Lung (tissue), 12 donors: ENCODE results near the gene PLEKHG4. TPM values are rescaled to one million over a fixed set of nuclear protein-coding genes. Genes with fewer than 3 reads are reported as not detected.

ENCODE experiments used
- ATAC-seq: fragments of 200-7000 bp; cut with Tn5 transposase; one replicate; pipeline ENCODE4 v1.9.1; 2020; ENCODE audit warnings: moderate number of reproducible peaks; ENCODE audit not compliant: insufficient read depth, low FRiP score
- DNase-seq, 3 donors: peaks; one replicate each; pipeline ENCODE4 v3.0.0-alpha.2; 2013 to 2017
- H3K27ac ChIP-seq, 2 donors: one replicate each; pipeline ENCODE4 v1.5.1; 2013; ENCODE audit warnings: mild to moderate bottlenecking in 2 of 2, moderate library complexity in 2 of 2, control low read depth in 1 of 2, inconsistent platforms in 1 of 2, low read depth in 1 of 2, low read length in 1 of 2
- H3K27me3 ChIP-seq, 3 donors: one replicate each; pipeline ENCODE4 v1.5.1; 2013; ENCODE audit warnings: low read length in 2 of 3; ENCODE audit not compliant: control insufficient read depth in 3 of 3, insufficient read depth in 3 of 3
- H3K36me3 ChIP-seq, 4 donors: one replicate each; pipeline ENCODE4 v1.5.1; 2013; ENCODE audit warnings: low read length in 4 of 4, mild to moderate bottlenecking in 1 of 4, moderate library complexity in 1 of 4; ENCODE audit not compliant: control insufficient read depth in 4 of 4, insufficient read depth in 4 of 4
- H3K4me1 ChIP-seq, 5 donors: one replicate each; pipeline ENCODE4 v1.5.1; 2013; ENCODE audit warnings: low read length in 5 of 5, mild to moderate bottlenecking in 2 of 5, moderate library complexity in 1 of 5; ENCODE audit not compliant: control insufficient read depth in 5 of 5, insufficient read depth in 5 of 5
- H3K4me3 ChIP-seq: one replicate; pipeline ENCODE4 v1.5.1; 2013; ENCODE audit warnings: mild to moderate bottlenecking, control low read depth, moderate library complexity
- H3K9ac ChIP-seq, 2 donors: one replicate each; pipeline ENCODE4 v1.5.1; 2013; ENCODE audit warnings: low read length in 2 of 2, control low read depth in 1 of 2; ENCODE audit not compliant: insufficient read depth in 1 of 2
- H3K9me3 ChIP-seq, 4 donors: one replicate each; pipeline ENCODE4 v1.5.1; 2013; ENCODE audit warnings: low read length in 3 of 4, mild to moderate bottlenecking in 1 of 4, moderate library complexity in 1 of 4; ENCODE audit not compliant: control insufficient read depth in 4 of 4, insufficient read depth in 3 of 4
- WGBS, 2 donors: extraction: QIAGEN DNeasy Blood & Tissue Kit; methylation state at CpG; one replicate each; pipeline ENCODE4 v1.1.7; 2013; 5-methylcytosine and 5-hydroxymethylcytosine counted together
- polyA plus RNA-seq, 2 donors: library from polyadenylated mRNA; stranded (reverse); fragments of 200-250 nt; gene quantifications; one replicate each; pipeline ENCODE4 v1.2.1, GENCODE V29; 2013
- total RNA-seq, 2 donors: library from RNA; depleted of rRNA in 1 of 2; stranded (reverse); fragments of >200 nt in 1 of 2; gene quantifications; one replicate each; pipeline ENCODE4 v1.2.1, GENCODE V29; 2014 to 2021
- TF ChIP-seq, protein P1 (sequence below): IDR thresholded peaks from 2 replicates; pipeline ENCODE4 v1.5.1; 2012; ENCODE audit warnings: mild to moderate bottlenecking; ENCODE audit errors: control extremely low read depth, extremely low read depth
- donor health status: control.
- donor health status: control.
- donor health status: Bipolar disorder and iron deficiency.
- donor health status: healthy.
- donor health status: DM: yes; HTN: yes; CAD: no.

Gene PLEKHG4
- total and polyA plus RNA-seq, 4 donors, result 9.0 to 26.9 (median 17.1) TPM

DNA sequence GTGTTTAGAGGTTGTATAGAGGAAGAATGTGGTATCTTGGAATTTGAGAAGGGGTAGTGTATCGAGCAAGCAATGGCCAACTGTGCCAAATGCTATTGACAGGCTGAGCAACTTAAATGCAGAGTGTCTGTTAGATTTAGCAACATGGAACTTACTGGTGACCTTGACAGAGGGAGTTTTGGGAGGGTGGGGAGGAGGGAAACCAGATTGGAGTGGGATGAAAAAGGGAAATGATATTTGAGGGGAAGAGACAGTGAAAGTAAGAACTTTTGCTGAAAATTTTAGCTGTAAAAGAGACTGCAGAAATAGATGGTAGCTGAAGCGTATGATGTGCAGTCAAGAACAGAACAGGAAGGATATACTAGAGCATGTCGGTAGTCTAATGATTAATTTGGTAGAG is 48.4 kb downstream of the PLEKHG4 start:
- Histone ChIP-seq H3K9me3 (no peaks in the 10 kb centered on the region), H3K27me3 (peaks cover 0 to 3% (median 0%) of the 10 kb centered on the region in 3 donors), H3K36me3 (no peaks in the 10 kb centered on the region), H3K27ac (no peak overlapping the region), H3K4me1 (peaks cover 0 to 10% (median 0%) of the 10 kb centered on the region in 5 donors), H3K9ac (no peak overlapping the region), H3K4me3 (no peak overlapping the region)
- ATAC-seq (no peak), DNase-seq (no peak)
- 43 to 44% methylated on average over 3 of the region's 3 CpGs for WGBS, 2 donors
- TF ChIP-seq, protein P1, sequence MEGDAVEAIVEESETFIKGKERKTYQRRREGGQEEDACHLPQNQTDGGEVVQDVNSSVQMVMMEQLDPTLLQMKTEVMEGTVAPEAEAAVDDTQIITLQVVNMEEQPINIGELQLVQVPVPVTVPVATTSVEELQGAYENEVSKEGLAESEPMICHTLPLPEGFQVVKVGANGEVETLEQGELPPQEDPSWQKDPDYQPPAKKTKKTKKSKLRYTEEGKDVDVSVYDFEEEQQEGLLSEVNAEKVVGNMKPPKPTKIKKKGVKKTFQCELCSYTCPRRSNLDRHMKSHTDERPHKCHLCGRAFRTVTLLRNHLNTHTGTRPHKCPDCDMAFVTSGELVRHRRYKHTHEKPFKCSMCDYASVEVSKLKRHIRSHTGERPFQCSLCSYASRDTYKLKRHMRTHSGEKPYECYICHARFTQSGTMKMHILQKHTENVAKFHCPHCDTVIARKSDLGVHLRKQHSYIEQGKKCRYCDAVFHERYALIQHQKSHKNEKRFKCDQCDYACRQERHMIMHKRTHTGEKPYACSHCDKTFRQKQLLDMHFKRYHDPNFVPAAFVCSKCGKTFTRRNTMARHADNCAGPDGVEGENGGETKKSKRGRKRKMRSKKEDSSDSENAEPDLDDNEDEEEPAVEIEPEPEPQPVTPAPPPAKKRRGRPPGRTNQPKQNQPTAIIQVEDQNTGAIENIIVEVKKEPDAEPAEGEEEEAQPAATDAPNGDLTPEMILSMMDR, result no peak

DNA sequence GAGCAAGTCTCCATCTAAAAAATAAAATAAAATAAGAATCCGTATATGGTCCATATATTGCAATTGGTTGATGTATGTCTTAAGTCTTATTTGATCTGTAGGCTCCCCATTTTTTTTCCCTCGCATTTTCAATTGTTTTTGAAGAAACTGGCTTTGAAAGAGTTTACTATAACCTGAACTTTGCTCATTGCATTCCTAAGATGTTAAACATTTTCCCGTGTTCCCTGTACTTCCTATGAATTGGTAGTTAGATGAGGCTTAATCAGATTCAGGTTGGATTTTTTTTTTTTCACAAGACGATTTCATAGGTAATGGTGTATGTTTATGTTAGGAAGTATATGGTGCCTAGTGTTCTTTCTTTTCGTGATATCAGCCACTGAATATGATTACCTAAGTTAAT is 50.6 kb downstream of the PLEKHG4 start:
- H3K4me1 ChIP-seq, result peaks cover 0 to 10% (median 0%) of the 10 kb centered on the region in 5 donors
- WGBS, 2 donors, result 72 to 86% methylated on average over 5 of the region's 5 CpGs
- no peak overlapping the region for H3K27ac ChIP-seq
- TF ChIP-seq, protein P1, result no peak
- no peak for DNase-seq
- no peaks in the 10 kb centered on the region for H3K9me3 ChIP-seq
- no peak overlapping the region for H3K9ac ChIP-seq
- no peak overlapping the region for H3K4me3 ChIP-seq
- H3K36me3 ChIP-seq, result no peaks in the 10 kb centered on the region
- H3K27me3 ChIP-seq, result no peaks in the 10 kb centered on the region
- no peak for ATAC-seq

- H3K9me3 ChIP-seq, result no peaks in the 10 kb centered on the region
- TF ChIP-seq, protein P1, result no peak
- no peak overlapping the region for H3K4me3 ChIP-seq
- no peaks in the 10 kb centered on the region for H3K4me1 ChIP-seq
- no peaks in the 10 kb centered on the region for H3K27me3 ChIP-seq
- 85 to 87% methylated on average over 2 of the region's 2 CpGs for WGBS, 2 donors
- no peak overlapping the region for H3K9ac ChIP-seq
- ATAC-seq (no peak), DNase-seq (no peak)
- no peak overlapping the region for H3K27ac ChIP-seq
- no peaks in the 10 kb centered on the region for H3K36me3 ChIP-seq
These were observed 54.0 kb downstream of the PLEKHG4 start for GRCh38 chr16:67333315-67333714.

DNA sequence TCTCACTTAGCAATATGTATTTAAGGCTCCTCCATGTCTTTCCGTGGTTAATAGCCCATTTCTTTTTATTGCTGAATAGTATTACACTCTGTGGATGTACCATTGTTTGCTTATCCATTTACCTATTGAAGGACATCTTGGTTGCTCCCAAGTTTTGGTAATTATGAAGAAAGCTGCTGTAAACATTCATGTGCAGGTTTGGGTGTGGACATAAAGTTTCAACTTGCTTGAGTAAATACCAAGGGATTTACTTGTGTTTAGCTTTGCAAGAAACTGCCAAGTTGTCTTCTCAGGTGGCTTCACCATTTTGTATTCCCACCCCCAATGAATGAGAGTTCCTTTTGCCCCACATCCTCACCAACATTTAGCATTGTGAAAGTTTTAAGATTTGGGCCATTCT is 56.8 kb downstream of the PLEKHG4 start:
- H3K4me3 ChIP-seq, result no peak overlapping the region
- TF ChIP-seq, protein P1, result no peak
- no peaks in the 10 kb centered on the region for H3K36me3 ChIP-seq
- ATAC-seq, result no peak
- no peaks in the 10 kb centered on the region for H3K4me1 ChIP-seq
- no peak for DNase-seq
- no peak overlapping the region for H3K27ac ChIP-seq
- WGBS, 2 donors, result 83 to 86% methylated on average over 1 of the region's 1 CpG
- H3K9me3 ChIP-seq, result no peaks in the 10 kb centered on the region
- no peak overlapping the region for H3K9ac ChIP-seq
- H3K27me3 ChIP-seq, result no peaks in the 10 kb centered on the region
